Measurements from ENCODE around the gene TP63. TPM values are rescaled to one million over a fixed set of nuclear protein-coding genes. Genes with fewer than 3 reads are reported as not detected.
"Not testable (repeated sequence)": the region's sequence is repeated elsewhere in the genome, so short reads cannot be mapped to it uniquely, and the experiment has no call there.

TP63 gene
- total RNA-seq, 3 donors from 2014 or later = 0.54 TPM; not detected in 2

- no peak overlapping the region for H3K4me3 Mint-ChIP-seq
- no peaks in the 10 kb centered on the region for H3K9me3 Mint-ChIP-seq
- ATAC-seq = no peak
- H3K4me1 Mint-ChIP-seq (ENCODE audit: low read depth) = no peaks in the 10 kb centered on the region
- DNase-seq = no peak
- H3K36me3 Mint-ChIP-seq (ENCODE audit: insufficient read depth) = no peaks in the 10 kb centered on the region
- H3K27me3 Mint-ChIP-seq (ENCODE audit: low read depth) = peaks cover 2% of the 10 kb centered on the region
Measured at GRCh38 chr3:189737071-189737470, 105.9 kb downstream of the TP63 start.

GRCh38 chr3:189737619-189738018 is 106.4 kb downstream of the TP63 start:
- Mint-ChIP-seq H3K4me3 (no peak overlapping the region), H3K36me3 (ENCODE audit: insufficient read depth) (no peaks in the 10 kb centered on the region)
- no peak for ATAC-seq

GRCh38 chr3:189739378-189739777 is 108.2 kb downstream of the TP63 start:
- Mint-ChIP-seq H3K4me1 (ENCODE audit: low read depth) (no peaks in the 10 kb centered on the region), H3K4me3 (no peak overlapping the region), H3K36me3 (ENCODE audit: insufficient read depth) (no peaks in the 10 kb centered on the region), H3K9me3 (no peaks in the 10 kb centered on the region), H3K27me3 (ENCODE audit: low read depth) (peaks cover 2% of the 10 kb centered on the region)
- ATAC-seq (no peak), DNase-seq (no peak)

More at GRCh38 chr3:189737619-189738018, 106.4 kb downstream of the TP63 start:
- peaks cover 2% of the 10 kb centered on the region for H3K27me3 Mint-ChIP-seq (ENCODE audit: low read depth)
- no peaks in the 10 kb centered on the region for H3K4me1 Mint-ChIP-seq (ENCODE audit: low read depth)
- no peak for DNase-seq
- no peaks in the 10 kb centered on the region for H3K9me3 Mint-ChIP-seq

GRCh38 chr3:189740156-189740555 is 109.0 kb downstream of the TP63 start:
- Mint-ChIP-seq H3K27me3 (ENCODE audit: low read depth) (no peaks in the 10 kb centered on the region), H3K4me1 (ENCODE audit: low read depth) (no peaks in the 10 kb centered on the region), H3K36me3 (ENCODE audit: insufficient read depth) (no peaks in the 10 kb centered on the region), H3K9me3 (peaks cover 6% of the 10 kb centered on the region), H3K4me3 (no peak overlapping the region)
- no peak for DNase-seq
- no peak for ATAC-seq

- Mint-ChIP-seq H3K27me3 (ENCODE audit: low read depth) (no peaks in the 10 kb centered on the region), H3K4me3 (no peak overlapping the region), H3K9me3 (peaks cover 10% of the 10 kb centered on the region), H3K4me1 (ENCODE audit: low read depth) (no peaks in the 10 kb centered on the region), H3K36me3 (ENCODE audit: insufficient read depth) (no peaks in the 10 kb centered on the region)
- ATAC-seq (no peak), DNase-seq (no peak)
Measured at GRCh38 chr3:189744235-189744634, 113.0 kb downstream of the TP63 start.

- ATAC-seq (no peak), DNase-seq (no peak)
- no peaks in the 10 kb centered on the region for H3K27me3 Mint-ChIP-seq (ENCODE audit: low read depth)
- no peaks in the 10 kb centered on the region for H3K36me3 Mint-ChIP-seq (ENCODE audit: insufficient read depth)
- peaks cover 10% of the 10 kb centered on the region for H3K9me3 Mint-ChIP-seq
- H3K4me3 Mint-ChIP-seq = no peak overlapping the region
- H3K4me1 Mint-ChIP-seq (ENCODE audit: low read depth) = no peaks in the 10 kb centered on the region
Measured at GRCh38 chr3:189745622-189746021, 114.4 kb downstream of the TP63 start.

- ATAC-seq (no peak), DNase-seq (no peak)
- Mint-ChIP-seq H3K4me1 (ENCODE audit: low read depth) (no peaks in the 10 kb centered on the region), H3K36me3 (ENCODE audit: insufficient read depth) (no peaks in the 10 kb centered on the region), H3K4me3 (no peak overlapping the region), H3K9me3 (peaks cover 10% of the 10 kb centered on the region), H3K27me3 (ENCODE audit: low read depth) (no peaks in the 10 kb centered on the region)
Measured at GRCh38 chr3:189748046-189748445, 116.9 kb downstream of the TP63 start.

- not testable (repeated sequence) for H3K4me3 Mint-ChIP-seq; H3K4me1 Mint-ChIP-seq (ENCODE audit: low read depth); DNase-seq; ATAC-seq; H3K27me3 Mint-ChIP-seq (ENCODE audit: low read depth); H3K9me3 Mint-ChIP-seq; H3K36me3 Mint-ChIP-seq (ENCODE audit: insufficient read depth)
Measured at GRCh38 chr3:189750972-189751371, 119.8 kb downstream of the TP63 start.

- no peak for ATAC-seq
Measured at GRCh38 chr3:189754356-189754755, 123.2 kb downstream of the TP63 start.

GRCh38 chr3:189756582-189757078 is 125.4 kb downstream of the TP63 start:
- Mint-ChIP-seq H3K36me3 (ENCODE audit: insufficient read depth) (no peaks in the 10 kb centered on the region), H3K4me3 (no peak overlapping the region)

More at GRCh38 chr3:189754356-189754755, 123.2 kb downstream of the TP63 start:
- Mint-ChIP-seq H3K36me3 (ENCODE audit: insufficient read depth) (no peaks in the 10 kb centered on the region), H3K4me3 (no peak overlapping the region), H3K27me3 (ENCODE audit: low read depth) (no peaks in the 10 kb centered on the region), H3K4me1 (ENCODE audit: low read depth) (no peaks in the 10 kb centered on the region), H3K9me3 (no peaks in the 10 kb centered on the region)
- DNase-seq = no peak

GRCh38 chr3:189758186-189758585 is 127.0 kb downstream of the TP63 start:
- no peak for ATAC-seq
- H3K4me3 Mint-ChIP-seq = no peak overlapping the region
- peaks cover 6% of the 10 kb centered on the region for H3K9me3 Mint-ChIP-seq
- no peaks in the 10 kb centered on the region for H3K36me3 Mint-ChIP-seq (ENCODE audit: insufficient read depth)
- no peaks in the 10 kb centered on the region for H3K4me1 Mint-ChIP-seq (ENCODE audit: low read depth)
- DNase-seq = no peak
- no peaks in the 10 kb centered on the region for H3K27me3 Mint-ChIP-seq (ENCODE audit: low read depth)

More at GRCh38 chr3:189756582-189757078, 125.4 kb downstream of the TP63 start:
- no peak for DNase-seq
- no peaks in the 10 kb centered on the region for H3K4me1 Mint-ChIP-seq (ENCODE audit: low read depth)
- no peak for ATAC-seq
- H3K9me3 Mint-ChIP-seq = peaks cover 3% of the 10 kb centered on the region
- no peaks in the 10 kb centered on the region for H3K27me3 Mint-ChIP-seq (ENCODE audit: low read depth)

- no peak overlapping the region for H3K4me3 Mint-ChIP-seq
- H3K9me3 Mint-ChIP-seq = peaks cover 5% of the 10 kb centered on the region
- DNase-seq (no peak), ATAC-seq (no peak)
- H3K27me3 Mint-ChIP-seq (ENCODE audit: low read depth) = no peaks in the 10 kb centered on the region
- no peaks in the 10 kb centered on the region for H3K4me1 Mint-ChIP-seq (ENCODE audit: low read depth)
- no peaks in the 10 kb centered on the region for H3K36me3 Mint-ChIP-seq (ENCODE audit: insufficient read depth)
Measured at GRCh38 chr3:189766416-189766815, 135.2 kb downstream of the TP63 start.

- DNase-seq = no peak
Measured at GRCh38 chr3:189771842-189772450, 140.8 kb downstream of the TP63 start.

GRCh38 chr3:189772584-189772983 is 141.4 kb downstream of the TP63 start:
- Mint-ChIP-seq H3K36me3 (ENCODE audit: insufficient read depth) (no peaks in the 10 kb centered on the region), H3K27me3 (ENCODE audit: low read depth) (no peaks in the 10 kb centered on the region), H3K4me3 (no peak overlapping the region), H3K4me1 (ENCODE audit: low read depth) (no peaks in the 10 kb centered on the region), H3K9me3 (no peaks in the 10 kb centered on the region)
- no peak for DNase-seq
- ATAC-seq = no peak

More at GRCh38 chr3:189771842-189772450, 140.8 kb downstream of the TP63 start:
- no peaks in the 10 kb centered on the region for H3K4me1 Mint-ChIP-seq (ENCODE audit: low read depth)
- no peaks in the 10 kb centered on the region for H3K27me3 Mint-ChIP-seq (ENCODE audit: low read depth)
- H3K9me3 Mint-ChIP-seq = no peaks in the 10 kb centered on the region
- H3K36me3 Mint-ChIP-seq (ENCODE audit: insufficient read depth) = no peaks in the 10 kb centered on the region
- no peak for ATAC-seq
- no peak overlapping the region for H3K4me3 Mint-ChIP-seq

GRCh38 chr3:189773056-189773455 is 141.9 kb downstream of the TP63 start:
- Mint-ChIP-seq H3K4me1 (ENCODE audit: low read depth) (no peaks in the 10 kb centered on the region), H3K4me3 (no peak overlapping the region), H3K27me3 (ENCODE audit: low read depth) (no peaks in the 10 kb centered on the region), H3K9me3 (no peaks in the 10 kb centered on the region), H3K36me3 (ENCODE audit: insufficient read depth) (no peaks in the 10 kb centered on the region)
- ATAC-seq (no peak), DNase-seq (no peak)

Measured in activated T-cell treated with anti-CD3 and anti-CD28 coated beads, Interleukin-2, amount 50 U/mL, for 4 hours (primary cell).